ENCODE results near the gene PGRMC2.
"Not testable (repeated sequence)": the region's sequence is repeated elsewhere in the genome, so short reads cannot be mapped to it uniquely, and the experiment has no call there.

Gene PGRMC2

GRCh38 chr4:128267745-128268144 is 19.9 kb downstream of the PGRMC2 start:
- DNase-seq (ENCODE audit: low read depth in 2 of 2) = no peak

DNA sequence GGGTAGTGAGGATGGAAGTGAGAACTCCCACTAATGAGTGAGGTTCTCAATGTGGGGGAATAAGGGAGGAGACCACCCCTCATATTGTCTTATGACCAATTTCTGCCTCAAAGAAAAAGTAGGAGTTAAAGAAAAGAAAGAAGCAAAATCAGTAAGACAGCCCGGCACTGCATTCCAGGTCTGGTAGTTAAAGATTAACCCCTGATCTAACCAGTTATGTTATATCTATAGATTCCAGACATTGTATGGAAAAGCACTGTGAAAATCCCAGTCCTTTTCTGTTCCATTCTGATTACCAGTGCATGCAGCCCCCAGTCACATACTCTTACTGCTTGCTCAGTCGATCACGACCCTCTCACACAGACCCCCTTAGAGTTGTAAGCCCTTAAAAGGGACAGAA is 20.4 kb downstream of the PGRMC2 start:
- DNase-seq (ENCODE audit: low read depth in 2 of 2) = not testable (repeated sequence)

DNA sequence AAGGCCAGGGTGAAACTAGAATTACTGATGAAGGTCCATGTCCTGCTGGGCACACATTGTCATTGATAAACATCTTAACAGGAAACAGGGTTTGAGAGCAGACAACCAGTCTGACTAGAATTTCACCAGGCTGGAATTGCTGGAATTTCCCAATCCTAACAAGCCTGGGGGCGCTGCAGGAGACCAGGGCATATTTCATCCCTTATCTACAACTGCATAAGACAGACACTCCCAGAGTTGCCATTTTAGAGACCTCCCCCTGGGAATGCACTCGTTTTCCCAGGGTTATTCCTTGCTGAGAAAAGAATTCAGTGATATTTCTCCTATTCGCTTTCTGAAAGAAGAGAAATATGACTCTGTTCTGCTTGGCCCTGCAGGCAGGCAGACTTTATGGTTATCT is 22.1 kb downstream of the PGRMC2 start:
- not testable (repeated sequence) for DNase-seq (ENCODE audit: low read depth in 2 of 2)

DNA sequence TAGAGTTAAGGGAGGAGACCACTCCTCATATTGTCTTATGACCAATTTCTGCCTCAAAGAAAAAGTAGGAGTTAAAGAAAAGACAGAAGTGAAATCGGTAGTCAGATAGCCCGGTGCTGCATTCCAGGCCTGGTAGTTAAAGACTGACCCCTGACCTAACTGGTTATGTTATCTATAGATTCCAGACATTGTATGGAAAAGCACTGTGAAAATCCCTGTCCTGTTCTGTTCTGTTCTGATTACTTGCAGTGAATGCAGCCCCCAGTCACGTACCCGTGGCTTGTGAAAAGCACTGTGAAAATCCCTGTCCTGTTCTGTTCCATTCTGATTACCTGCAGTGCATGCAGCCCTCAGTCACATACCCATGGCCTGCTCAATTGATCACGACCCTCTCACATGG is 27.7 kb downstream of the PGRMC2 start:
- DNase-seq (ENCODE audit: low read depth in 2 of 2) = not testable (repeated sequence)

DNA sequence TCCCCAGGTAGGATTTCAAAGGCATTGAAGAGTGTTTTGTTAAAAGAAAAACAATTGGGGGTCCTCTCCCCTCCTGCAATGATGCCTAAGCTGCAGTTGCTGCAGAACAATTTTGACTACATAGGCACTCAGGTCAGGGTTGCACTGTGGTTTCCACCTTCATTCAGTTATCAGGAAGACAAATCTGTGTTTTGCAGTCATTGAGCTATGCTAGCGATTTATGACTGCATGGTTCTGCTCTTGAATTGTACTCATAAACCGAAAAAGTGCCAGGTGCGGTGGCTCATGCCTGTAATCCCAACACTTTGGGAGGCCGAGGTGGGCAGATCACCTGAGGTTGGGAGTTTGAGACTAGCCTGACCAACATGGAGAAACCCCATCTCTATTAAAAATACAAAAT is 29.4 kb downstream of the PGRMC2 start:
- not testable (repeated sequence) for DNase-seq (ENCODE audit: low read depth in 2 of 2)

DNA sequence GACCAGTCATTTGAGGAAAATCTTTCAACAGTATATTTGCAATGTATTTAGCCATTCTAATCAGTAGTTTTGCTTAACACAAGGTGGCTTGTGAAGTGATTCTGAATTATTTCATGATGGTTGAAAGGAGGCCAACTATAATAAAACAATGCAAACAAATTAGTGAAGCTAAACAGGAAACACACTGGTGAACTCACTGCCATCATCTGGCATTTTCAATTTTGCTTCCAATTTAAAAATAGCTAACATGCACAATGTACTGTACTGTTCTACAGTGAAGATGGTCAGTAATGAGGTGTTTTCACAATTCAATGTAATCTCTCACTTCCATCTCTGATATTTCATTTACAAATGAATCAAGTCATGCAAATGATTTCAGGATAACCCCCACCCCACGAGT is 31.1 kb downstream of the PGRMC2 start:
- no peak for DNase-seq (ENCODE audit: low read depth in 2 of 2)

DNA sequence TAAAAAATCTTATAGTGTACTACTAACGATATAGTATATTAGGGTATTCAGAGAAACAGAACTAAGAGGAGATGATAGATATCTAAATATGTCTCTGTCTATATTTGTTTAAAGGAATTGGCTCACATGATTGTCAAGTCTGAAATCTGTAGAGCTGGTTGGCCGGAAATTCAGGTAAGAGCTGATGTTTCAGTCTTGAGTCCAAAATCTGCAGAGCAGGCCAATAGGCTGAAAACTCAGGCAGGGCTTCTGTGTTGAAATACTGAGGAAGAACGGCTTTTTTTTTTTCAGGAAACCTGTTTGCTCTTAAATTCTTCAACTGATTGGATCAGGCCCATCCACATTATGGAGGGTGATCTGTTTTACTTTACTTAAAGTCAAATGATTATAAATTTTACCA is 31.7 kb downstream of the PGRMC2 start:
- no peak for DNase-seq (ENCODE audit: low read depth in 2 of 2)

DNA sequence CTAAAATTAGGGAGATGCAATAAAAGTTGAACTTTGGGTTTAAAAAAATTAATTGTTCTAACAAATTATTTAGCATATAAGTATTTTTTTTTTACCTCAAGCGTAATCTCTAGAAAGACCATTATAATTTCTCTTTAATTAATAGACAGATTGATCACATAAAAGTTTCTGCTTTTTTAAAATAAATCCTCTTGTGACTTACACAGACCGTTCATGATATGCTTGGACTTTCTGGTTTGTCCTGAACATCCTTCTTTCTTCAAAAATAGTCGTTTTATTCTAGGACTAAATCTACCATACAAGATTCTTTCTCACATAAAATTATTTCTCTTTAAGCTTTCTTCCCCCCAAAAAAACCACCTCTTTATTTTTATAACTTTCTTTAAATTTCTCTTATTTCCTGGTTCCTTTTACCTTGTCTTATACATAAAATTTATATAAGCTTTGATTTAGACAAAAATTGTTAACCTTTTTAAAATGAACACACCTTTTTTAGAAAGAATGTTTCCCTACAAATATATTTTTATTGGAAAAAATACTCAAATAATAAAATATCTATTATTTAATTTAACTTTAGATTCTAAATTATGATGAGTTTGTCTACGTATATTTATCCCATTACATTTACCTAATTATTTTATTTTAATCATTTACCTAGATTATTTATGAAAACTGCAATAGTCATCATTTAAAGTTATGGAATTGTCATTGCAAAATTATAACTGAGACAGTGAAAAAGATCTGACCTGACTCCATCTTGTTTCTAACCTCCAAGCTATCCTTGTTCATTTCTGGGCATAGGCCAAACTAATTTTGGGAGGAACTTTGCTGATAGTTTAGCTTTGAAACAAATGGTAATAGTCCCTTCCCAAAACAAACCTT is 37.6 kb downstream of the PGRMC2 start:
- no peak for DNase-seq (ENCODE audit: low read depth in 2 of 2)

- DNase-seq (ENCODE audit: low read depth in 2 of 2) = no peak
Observed at GRCh38 chr4:128247906-128248305, 39.7 kb downstream of the PGRMC2 start.

DNA sequence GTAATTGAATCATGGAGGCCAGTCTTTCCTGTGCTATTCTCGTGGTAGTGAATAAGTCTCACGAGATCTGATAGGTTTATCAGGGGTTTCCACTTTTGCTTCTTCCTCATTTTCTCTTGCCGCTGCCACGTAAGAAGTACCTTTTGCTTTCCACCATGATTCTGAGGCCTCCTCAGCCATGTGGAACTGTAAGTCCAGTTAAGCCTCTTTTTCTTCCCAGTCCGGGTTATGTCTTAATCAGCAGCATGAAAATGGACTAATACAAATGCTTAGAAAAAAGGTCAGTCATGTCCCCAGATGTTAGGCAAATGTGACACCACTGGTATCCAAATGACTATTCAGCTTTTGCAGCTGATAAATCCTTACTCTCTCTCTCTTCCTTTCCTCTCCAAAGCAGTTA is 42.2 kb downstream of the PGRMC2 start:
- not testable (repeated sequence) for DNase-seq (ENCODE audit: low read depth in 2 of 2)

DNA sequence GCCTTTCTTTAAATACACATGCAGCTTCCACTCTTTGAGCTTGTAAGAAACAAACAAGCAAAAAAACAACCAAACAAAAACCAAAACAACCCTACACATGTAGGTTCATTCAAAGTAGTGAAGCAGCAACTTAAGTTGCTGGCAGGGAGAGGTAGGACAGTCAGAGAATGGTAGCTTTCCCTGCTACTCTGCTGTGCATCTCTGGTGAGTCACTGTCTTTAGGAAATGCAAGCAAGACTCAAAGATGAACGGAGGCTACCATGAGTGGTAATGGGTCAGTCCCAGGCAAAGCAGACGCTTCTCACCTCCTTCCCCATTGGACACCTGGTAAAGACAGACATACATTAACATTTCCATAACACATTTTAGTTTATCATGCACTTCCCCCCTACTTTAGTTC is 43.2 kb downstream of the PGRMC2 start:
- DNase-seq (ENCODE audit: low read depth in 2 of 2) = no peak

- no peak for DNase-seq (ENCODE audit: low read depth in 2 of 2)
Observed at GRCh38 chr4:128242601-128243000, 45.0 kb downstream of the PGRMC2 start.

DNA sequence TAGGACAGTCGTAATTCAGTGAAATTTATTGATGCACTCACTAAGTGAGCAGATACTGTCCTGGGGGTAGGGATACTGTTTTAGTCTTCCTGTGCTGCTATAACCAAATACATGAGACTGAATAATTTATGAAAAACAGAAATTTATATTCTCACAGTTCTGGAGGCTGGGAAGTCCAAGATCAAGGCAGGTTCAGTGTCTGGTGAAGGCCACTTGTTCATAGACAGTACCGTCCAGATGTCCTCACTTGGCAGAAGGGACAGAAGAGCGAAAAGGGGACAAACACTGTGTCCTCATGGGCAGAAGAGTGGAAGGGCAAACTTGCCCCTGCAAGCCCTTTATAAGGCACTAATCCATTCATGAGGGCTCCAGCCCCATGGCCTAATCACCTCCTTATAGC is 45.6 kb downstream of the PGRMC2 start:
- DNase-seq (ENCODE audit: low read depth in 2 of 2) = no peak

DNA sequence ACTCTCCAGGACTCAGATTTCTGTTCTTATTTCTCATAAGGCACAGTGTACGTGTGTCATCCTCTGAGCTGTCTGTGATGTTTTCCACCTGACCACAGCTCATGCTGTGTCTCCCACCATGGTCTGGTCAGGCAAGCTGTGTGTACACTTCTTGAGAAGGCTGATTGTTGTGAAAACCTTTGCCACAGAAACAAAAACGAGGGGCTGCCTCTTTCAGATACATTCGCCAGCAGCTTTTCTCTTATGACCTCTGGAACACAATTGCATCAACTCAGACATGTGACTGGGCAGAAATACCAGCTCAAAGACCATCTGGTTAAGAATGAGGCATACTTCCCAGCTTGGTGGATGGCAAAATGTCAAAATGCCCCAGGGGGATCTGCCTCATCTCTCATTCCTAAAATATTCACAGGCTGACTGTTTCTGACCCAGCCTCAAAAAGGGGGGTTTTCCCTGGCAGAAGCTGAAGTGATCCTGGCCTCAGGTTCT is 46.1 kb downstream of the PGRMC2 start:
- no peak for DNase-seq (ENCODE audit: low read depth in 2 of 2)

DNA sequence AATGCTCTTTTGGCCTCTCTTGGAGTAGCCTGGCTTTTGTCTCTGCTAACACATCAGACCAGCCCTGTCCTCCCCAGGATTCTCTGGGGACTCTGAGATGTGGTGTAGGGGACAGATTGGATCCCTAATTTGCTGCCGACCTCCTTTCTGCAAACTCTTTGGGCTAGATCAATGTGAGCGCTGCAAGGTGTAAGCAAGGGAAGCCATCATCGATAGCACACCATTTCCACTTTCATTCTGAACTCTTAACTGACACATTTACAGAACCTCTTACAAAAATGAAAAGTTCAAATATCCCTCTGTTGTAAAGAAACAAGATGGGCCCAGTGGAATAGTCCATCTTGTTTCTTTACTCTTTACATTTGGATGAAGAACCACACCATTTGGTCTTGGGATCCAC is 46.6 kb downstream of the PGRMC2 start:
- no peak for DNase-seq (ENCODE audit: low read depth in 2 of 2)

DNA sequence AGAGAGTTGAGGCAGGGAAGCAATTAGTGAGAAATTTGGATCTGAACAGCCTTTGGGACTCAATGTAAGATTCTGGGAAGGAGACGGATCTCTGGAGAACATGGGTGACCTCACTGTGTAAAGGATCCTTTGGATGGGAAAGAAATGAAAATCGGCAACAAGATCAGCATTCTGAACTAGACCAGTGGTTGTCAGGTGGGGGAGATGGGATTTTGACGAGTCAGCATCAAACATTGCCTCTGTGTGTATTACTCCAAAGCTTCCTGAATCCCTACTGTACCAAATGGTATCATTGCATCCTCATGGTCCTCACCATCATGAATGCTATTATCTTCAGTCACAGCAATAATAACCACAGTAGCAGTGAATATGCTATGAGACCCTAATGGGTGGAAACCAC is 52.8 kb downstream of the PGRMC2 start:
- DNase-seq (ENCODE audit: low read depth in 2 of 2) = no peak

GRCh38 chr4:128232719-128233118 is 54.9 kb downstream of the PGRMC2 start:
- no peak for DNase-seq (ENCODE audit: low read depth in 2 of 2)

GRCh38 chr4:128228845-128229795 is 58.5 kb downstream of the PGRMC2 start:
- DNase-seq (ENCODE audit: low read depth in 2 of 2) = no peak

GRCh38 chr4:128227991-128228571 is 59.5 kb downstream of the PGRMC2 start:
- no peak for DNase-seq (ENCODE audit: low read depth in 2 of 2)

GRCh38 chr4:128225148-128225547 is 62.5 kb downstream of the PGRMC2 start:
- DNase-seq (ENCODE audit: low read depth in 2 of 2) = no peak

- no peak for DNase-seq (ENCODE audit: low read depth in 2 of 2)
Observed at GRCh38 chr4:128221586-128221985, 66.0 kb downstream of the PGRMC2 start.

Measured in stimulated activated CD8-positive, alpha-beta memory T cell treated with anti-CD3 and anti-CD28 coated beads, Interleukin-7, amount 100 ng/mL, for 1 hour (primary cell).